Liver (tissue), 9 donors: ENCODE results near the gene LRPPRC. TPM values are rescaled to one million over a fixed set of nuclear protein-coding genes. Genes with fewer than 3 reads are reported as not detected.

Experiments used
- DNase-seq: peaks from one replicate; pipeline ENCODE4 v3.0.0-alpha.2; 2017; ENCODE audit warnings: low spot score
- H3K27ac ChIP-seq, 2 donors: one replicate each; pipeline ENCODE4 v1.7.0; 2013; ENCODE audit warnings: inconsistent platforms in 2 of 2, low read length in 2 of 2, control low read depth in 1 of 2, low read depth in 1 of 2, mild to moderate bottlenecking in 1 of 2
- H3K27me3 ChIP-seq, 4 donors: one replicate each; pipeline versions ENCODE4 v1.6.1 to v1.7.0; 2013; ENCODE audit warnings: low read length in 3 of 4, inconsistent platforms in 1 of 4, mild to moderate bottlenecking in 1 of 4, moderate library complexity in 1 of 4; ENCODE audit not compliant: control insufficient read depth in 4 of 4, insufficient read depth in 4 of 4
- H3K36me3 ChIP-seq, 4 donors: one replicate each; pipeline versions ENCODE4 v1.6.1 to v1.7.0; 2013; ENCODE audit warnings: low read length in 3 of 4, mild to moderate bottlenecking in 3 of 4, low read depth in 1 of 4, moderate library complexity in 1 of 4; ENCODE audit not compliant: control insufficient read depth in 4 of 4, insufficient read depth in 3 of 4
- H3K4me1 ChIP-seq, 4 donors: one replicate each; pipeline versions ENCODE4 v1.6.1 to v1.7.0; 2013; ENCODE audit warnings: low read length in 3 of 4, mild to moderate bottlenecking in 3 of 4, moderate library complexity in 1 of 4; ENCODE audit not compliant: control insufficient read depth in 4 of 4, insufficient read depth in 4 of 4
- H3K4me3 ChIP-seq, 3 donors: one replicate each; pipeline versions ENCODE4 v1.6.1 to v1.7.0; 2013; ENCODE audit warnings: low read length in 3 of 3, control low read depth in 1 of 3, low read depth in 1 of 3, mild to moderate bottlenecking in 1 of 3
- H3K9ac ChIP-seq, 2 donors: one replicate each; pipeline ENCODE4 v1.7.0; 2013; ENCODE audit warnings: low read length in 2 of 2, mild to moderate bottlenecking in 2 of 2, moderate library complexity in 2 of 2, control low read depth in 1 of 2, low read depth in 1 of 2
- H3K9me3 ChIP-seq, 4 donors: one replicate each; pipeline versions ENCODE4 v1.6.1 to v1.7.0; 2013; ENCODE audit warnings: low read length in 3 of 4; ENCODE audit not compliant: control insufficient read depth in 4 of 4
- EGR1 ChIP-seq, 2 donors: IDR thresholded peaks; 2 replicates each; pipeline ENCODE4 v1.6.1; 2016 to 2018; ENCODE audit warnings: antibody characterized with exemption in 2 of 2, low read depth in 2 of 2
- FOXA1 ChIP-seq: IDR thresholded peaks from 2 replicates; pipeline ENCODE4 v1.6.1; 2016; ENCODE audit warnings: antibody characterized with exemption
- GABPA ChIP-seq, 2 donors: IDR thresholded peaks in 1 of 2; conservative IDR thresholded peaks in 1 of 2; 2 replicates each; pipeline ENCODE4 v1.6.1; 2016; ENCODE audit warnings: antibody characterized with exemption in 2 of 2, mild to moderate bottlenecking in 1 of 2, moderate library complexity in 1 of 2
- HNF4A ChIP-seq, 2 donors: conservative IDR thresholded peaks; 2 replicates each; pipeline ENCODE4 v1.6.1; 2016; ENCODE audit warnings: antibody characterized with exemption in 2 of 2, mild to moderate bottlenecking in 2 of 2
- HNF4G ChIP-seq: IDR thresholded peaks from 2 replicates; pipeline ENCODE4 v1.6.1; 2016; ENCODE audit warnings: antibody characterized with exemption
- NR2F2 ChIP-seq: IDR thresholded peaks from 2 replicates; pipeline ENCODE4 v1.6.1; 2016; ENCODE audit warnings: antibody characterized with exemption
- RAD21 ChIP-seq, 2 donors: IDR thresholded peaks; 2 replicates each; pipeline ENCODE4 v1.6.1; 2016; ENCODE audit warnings: antibody characterized with exemption in 2 of 2, mild to moderate bottlenecking in 2 of 2
- RXRA ChIP-seq, 2 donors: IDR thresholded peaks; 2 replicates each; pipeline ENCODE4 v1.6.1; 2017 to 2018; ENCODE audit warnings: antibody characterized with exemption in 2 of 2, mild to moderate bottlenecking in 1 of 2
- SP1 ChIP-seq: IDR thresholded peaks from 2 replicates; pipeline ENCODE4 v1.6.1; 2018; ENCODE audit warnings: antibody characterized with exemption, mild to moderate bottlenecking
- TAF1 ChIP-seq: conservative IDR thresholded peaks from 2 replicates; pipeline ENCODE4 v1.6.1; 2016; ENCODE audit warnings: antibody characterized with exemption, mild to moderate bottlenecking
- WGBS: extraction: QIAGEN DNeasy Blood & Tissue Kit; methylation state at CpG from one replicate; pipeline ENCODE4 v1.1.7; 2013; 5-methylcytosine and 5-hydroxymethylcytosine counted together
- polyA plus RNA-seq, 2 donors: library from polyadenylated mRNA; stranded (reverse) in 1 of 2; unstranded in 1 of 2; fragments of 200-250 nt in 1 of 2; fragments of >200 nt in 1 of 2; fragmentation: Nextera tagmentation in 1 of 2; extraction: Ambion mirVana in 1 of 2; gene quantifications; one replicate each; pipeline versions ENCODE4 v1.2.1 to v1.2.3, GENCODE V29; 2013 to 2015
- total RNA-seq, 2 donors: library from RNA; depleted of rRNA; stranded (reverse); fragments of >200 nt; gene quantifications; one replicate each; pipeline ENCODE4 v1.2.3, GENCODE V29; 2014
- TF ChIP-seq, protein P1 (sequence below): IDR thresholded peaks from 2 replicates; pipeline ENCODE4 v1.6.1; 2016; ENCODE audit warnings: antibody characterized with exemption, mild to moderate bottlenecking
- TF ChIP-seq, protein P2 (sequence below): IDR thresholded peaks from 2 replicates; pipeline ENCODE4 v1.6.1; 2016; ENCODE audit warnings: antibody characterized with exemption
- donor health status: healthy.
- donor health status: healthy.
- donor health status: healthy.
- donor health status: healthy.
- donor health status: healthy.

Gene LRPPRC
- total and polyA plus RNA-seq, 4 donors: 24.5 to 62.3 (median 34.4) TPM

GRCh38 chr2:43882312-43882711 is 113.5 kb downstream of the LRPPRC start (continued):
- TF ChIP-seq RAD21 (IDR thresholded peaks at IDR 0.05) (no peak), SP1 (no peak), RXRA (IDR thresholded peaks at IDR 0.05) (no peak), EGR1 (IDR thresholded peaks at IDR 0.05; ENCODE audit: low read depth in 2 of 2) (no peak)

GRCh38 chr2:43880952-43881351 is 114.8 kb downstream of the LRPPRC start:
- Histone ChIP-seq H3K4me1 (peaks cover 1 to 48% (median 30%) of the 10 kb centered on the region in 4 donors), H3K9me3 (no peaks in the 10 kb centered on the region), H3K4me3 (no peak overlapping the region), H3K27me3 (no peaks in the 10 kb centered on the region), H3K27ac (peak overlapping the region; percentile 1 to 29), H3K9ac (no peak overlapping the region), H3K36me3 (peaks cover 2 to 19% (median 14%) of the 10 kb centered on the region in 4 donors)
- WGBS: 61% methylated on average over 5 of the region's 5 CpGs
- TF ChIP-seq TAF1 (no peak), HNF4A (conservative IDR thresholded peaks at IDR 0.05) (peak; percentile 21 to 32)
- TF ChIP-seq, protein P1, sequence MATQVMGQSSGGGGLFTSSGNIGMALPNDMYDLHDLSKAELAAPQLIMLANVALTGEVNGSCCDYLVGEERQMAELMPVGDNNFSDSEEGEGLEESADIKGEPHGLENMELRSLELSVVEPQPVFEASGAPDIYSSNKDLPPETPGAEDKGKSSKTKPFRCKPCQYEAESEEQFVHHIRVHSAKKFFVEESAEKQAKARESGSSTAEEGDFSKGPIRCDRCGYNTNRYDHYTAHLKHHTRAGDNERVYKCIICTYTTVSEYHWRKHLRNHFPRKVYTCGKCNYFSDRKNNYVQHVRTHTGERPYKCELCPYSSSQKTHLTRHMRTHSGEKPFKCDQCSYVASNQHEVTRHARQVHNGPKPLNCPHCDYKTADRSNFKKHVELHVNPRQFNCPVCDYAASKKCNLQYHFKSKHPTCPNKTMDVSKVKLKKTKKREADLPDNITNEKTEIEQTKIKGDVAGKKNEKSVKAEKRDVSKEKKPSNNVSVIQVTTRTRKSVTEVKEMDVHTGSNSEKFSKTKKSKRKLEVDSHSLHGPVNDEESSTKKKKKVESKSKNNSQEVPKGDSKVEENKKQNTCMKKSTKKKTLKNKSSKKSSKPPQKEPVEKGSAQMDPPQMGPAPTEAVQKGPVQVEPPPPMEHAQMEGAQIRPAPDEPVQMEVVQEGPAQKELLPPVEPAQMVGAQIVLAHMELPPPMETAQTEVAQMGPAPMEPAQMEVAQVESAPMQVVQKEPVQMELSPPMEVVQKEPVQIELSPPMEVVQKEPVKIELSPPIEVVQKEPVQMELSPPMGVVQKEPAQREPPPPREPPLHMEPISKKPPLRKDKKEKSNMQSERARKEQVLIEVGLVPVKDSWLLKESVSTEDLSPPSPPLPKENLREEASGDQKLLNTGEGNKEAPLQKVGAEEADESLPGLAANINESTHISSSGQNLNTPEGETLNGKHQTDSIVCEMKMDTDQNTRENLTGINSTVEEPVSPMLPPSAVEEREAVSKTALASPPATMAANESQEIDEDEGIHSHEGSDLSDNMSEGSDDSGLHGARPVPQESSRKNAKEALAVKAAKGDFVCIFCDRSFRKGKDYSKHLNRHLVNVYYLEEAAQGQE: no peak
- TF ChIP-seq, protein P2, sequence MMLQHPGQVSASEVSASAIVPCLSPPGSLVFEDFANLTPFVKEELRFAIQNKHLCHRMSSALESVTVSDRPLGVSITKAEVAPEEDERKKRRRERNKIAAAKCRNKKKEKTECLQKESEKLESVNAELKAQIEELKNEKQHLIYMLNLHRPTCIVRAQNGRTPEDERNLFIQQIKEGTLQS: no peak
- no peak for DNase-seq

DNA sequence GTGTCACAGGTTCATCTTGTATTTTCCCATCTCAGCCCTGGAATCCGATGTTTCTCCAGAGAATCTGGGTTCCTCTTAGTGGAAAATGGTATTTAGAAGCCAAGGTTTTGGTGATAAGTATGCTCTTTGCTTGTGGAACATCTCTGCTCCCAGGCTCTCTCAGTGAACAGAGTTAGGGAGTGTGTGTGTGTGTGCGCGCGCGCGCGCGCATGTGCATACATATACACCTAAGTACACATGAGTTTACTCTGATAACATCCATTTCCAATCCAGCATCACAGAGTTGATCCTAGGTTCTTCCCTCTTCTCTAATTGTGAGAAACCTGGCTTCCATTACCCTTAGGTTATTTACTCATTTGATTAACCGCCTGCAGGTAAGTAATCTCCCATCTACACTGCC is 115.3 kb downstream of the LRPPRC start:
- Histone ChIP-seq H3K4me1 (peaks cover 1 to 48% (median 30%) of the 10 kb centered on the region in 4 donors), H3K27ac (peak overlapping the region in 1 of 2 donors; percentile 1), H3K27me3 (no peaks in the 10 kb centered on the region), H3K9me3 (no peaks in the 10 kb centered on the region), H3K36me3 (peaks cover 4 to 22% (median 18%) of the 10 kb centered on the region in 4 donors), H3K9ac (no peak overlapping the region), H3K4me3 (no peak overlapping the region)
- DNase-seq: no peak
- TF ChIP-seq TAF1: no peak
- no peak for TF ChIP-seq NR2F2
- no peak for TF ChIP-seq HNF4G
- no peak for TF ChIP-seq EGR1 (IDR thresholded peaks at IDR 0.05; ENCODE audit: low read depth in 2 of 2)
- no peak for TF ChIP-seq GABPA (IDR thresholded peaks at IDR 0.05 in 1 of 2, conservative IDR thresholded peaks at IDR 0.05 in 1 of 2)
- no peak for TF ChIP-seq FOXA1
- no peak for TF ChIP-seq HNF4A (conservative IDR thresholded peaks at IDR 0.05)
- TF ChIP-seq, protein P1: no peak
- WGBS: 93% methylated on average over 9 of the region's 9 CpGs
